ENCODE results near the gene PCGF1. TPM values are rescaled to one million over a fixed set of nuclear protein-coding genes. Genes with fewer than 3 reads are reported as not detected.
A peak's percentile ranks its signal among the peaks of the same experiment; 100 is the strongest.

The PCGF1 gene
- total and polyA plus RNA-seq, 4 donors = 10.0 to 21.5 (median 19.1) TPM

GRCh38 chr2:74538881-74539339, 31.4 kb upstream of the PCGF1 start:
- H3K4me1 ChIP-seq (ENCODE audit: control insufficient read depth, insufficient read depth, low read length) = no peaks in the 10 kb centered on the region
- H3K36me3 ChIP-seq (ENCODE audit: control insufficient read depth, insufficient read depth, low read length) = peaks cover 31% of the 10 kb centered on the region
- DNase-seq (ENCODE audit: low read depth in 4 of 6, low spot score in 6 of 6) = no peak
- no peaks in the 10 kb centered on the region for H3K27me3 ChIP-seq (ENCODE audit: control insufficient read depth, insufficient read depth, low read length)
- no peaks in the 10 kb centered on the region for H3K9me3 ChIP-seq (ENCODE audit: control insufficient read depth, insufficient read depth, low read length)
- 85% methylated on average over 6 of the region's 7 CpGs for WGBS (ENCODE audit: insufficient coverage)
- H3K27ac ChIP-seq (ENCODE audit: low read depth, low read length) = no peak overlapping the region
- no peak overlapping the region for H3K4me3 ChIP-seq (ENCODE audit: low read depth, low read length)

- WGBS (ENCODE audit: insufficient coverage) = 80% methylated on average over 4 of the region's 4 CpGs
- Histone ChIP-seq H3K27ac (ENCODE audit: low read depth, low read length) (no peak overlapping the region), H3K9me3 (ENCODE audit: control insufficient read depth, insufficient read depth, low read length) (no peaks in the 10 kb centered on the region), H3K4me3 (ENCODE audit: low read depth, low read length) (no peak overlapping the region), H3K27me3 (ENCODE audit: control insufficient read depth, insufficient read depth, low read length) (no peaks in the 10 kb centered on the region), H3K36me3 (ENCODE audit: control insufficient read depth, insufficient read depth, low read length) (peaks cover 47% of the 10 kb centered on the region), H3K4me1 (ENCODE audit: control insufficient read depth, insufficient read depth, low read length) (no peaks in the 10 kb centered on the region)
- no peak for DNase-seq (ENCODE audit: low read depth in 4 of 6, low spot score in 6 of 6)
Measured at GRCh38 chr2:74537140-74537539, 29.6 kb upstream of the PCGF1 start.

- Histone ChIP-seq H3K36me3 (ENCODE audit: control insufficient read depth, insufficient read depth, low read length) (peaks cover 51% of the 10 kb centered on the region), H3K4me3 (ENCODE audit: low read depth, low read length) (no peak overlapping the region)
- DNase-seq (ENCODE audit: low read depth in 4 of 6, low spot score in 6 of 6) = no peak
Measured at GRCh38 chr2:74536166-74536950, 28.9 kb upstream of the PCGF1 start.

GRCh38 chr2:74535440-74535965, 28.0 kb upstream of the PCGF1 start:
- 92% methylated on average over 10 of the region's 10 CpGs for WGBS (ENCODE audit: insufficient coverage)
- no peak for DNase-seq (ENCODE audit: low read depth in 4 of 6, low spot score in 6 of 6)

More at GRCh38 chr2:74536166-74536950, 28.9 kb upstream of the PCGF1 start:
- peaks cover 4% of the 10 kb centered on the region for H3K4me1 ChIP-seq (ENCODE audit: control insufficient read depth, insufficient read depth, low read length)
- H3K9me3 ChIP-seq (ENCODE audit: control insufficient read depth, insufficient read depth, low read length) = no peaks in the 10 kb centered on the region
- H3K27ac ChIP-seq (ENCODE audit: low read depth, low read length) = no peak overlapping the region
- WGBS (ENCODE audit: insufficient coverage) = 90% methylated on average over 21 of the region's 23 CpGs
- no peaks in the 10 kb centered on the region for H3K27me3 ChIP-seq (ENCODE audit: control insufficient read depth, insufficient read depth, low read length)

GRCh38 chr2:74534411-74534810, 26.9 kb upstream of the PCGF1 start:
- no peak overlapping the region for H3K4me3 ChIP-seq (ENCODE audit: low read depth, low read length)
- 89% methylated on average over 9 of the region's 12 CpGs for WGBS (ENCODE audit: insufficient coverage)
- peaks cover 49% of the 10 kb centered on the region for H3K36me3 ChIP-seq (ENCODE audit: control insufficient read depth, insufficient read depth, low read length)
- H3K27ac ChIP-seq (ENCODE audit: low read depth, low read length) = no peak overlapping the region
- peaks cover 14% of the 10 kb centered on the region for H3K4me1 ChIP-seq (ENCODE audit: control insufficient read depth, insufficient read depth, low read length)
- no peak for DNase-seq (ENCODE audit: low read depth in 4 of 6, low spot score in 6 of 6)
- H3K9me3 ChIP-seq (ENCODE audit: control insufficient read depth, insufficient read depth, low read length) = no peaks in the 10 kb centered on the region
- no peaks in the 10 kb centered on the region for H3K27me3 ChIP-seq (ENCODE audit: control insufficient read depth, insufficient read depth, low read length)

More at GRCh38 chr2:74535440-74535965, 28.0 kb upstream of the PCGF1 start:
- Histone ChIP-seq H3K9me3 (ENCODE audit: control insufficient read depth, insufficient read depth, low read length) (no peaks in the 10 kb centered on the region), H3K27me3 (ENCODE audit: control insufficient read depth, insufficient read depth, low read length) (no peaks in the 10 kb centered on the region), H3K4me3 (ENCODE audit: low read depth, low read length) (no peak overlapping the region), H3K27ac (ENCODE audit: low read depth, low read length) (no peak overlapping the region), H3K36me3 (ENCODE audit: control insufficient read depth, insufficient read depth, low read length) (peaks cover 52% of the 10 kb centered on the region), H3K4me1 (ENCODE audit: control insufficient read depth, insufficient read depth, low read length) (peaks cover 13% of the 10 kb centered on the region)

- peaks cover 22% of the 10 kb centered on the region for H3K4me1 ChIP-seq (ENCODE audit: control insufficient read depth, insufficient read depth, low read length)
- H3K27me3 ChIP-seq (ENCODE audit: control insufficient read depth, insufficient read depth, low read length) = no peaks in the 10 kb centered on the region
- no peak overlapping the region for H3K27ac ChIP-seq (ENCODE audit: low read depth, low read length)
- no peaks in the 10 kb centered on the region for H3K9me3 ChIP-seq (ENCODE audit: control insufficient read depth, insufficient read depth, low read length)
- H3K36me3 ChIP-seq (ENCODE audit: control insufficient read depth, insufficient read depth, low read length) = peaks cover 51% of the 10 kb centered on the region
- no peak for DNase-seq (ENCODE audit: low read depth in 4 of 6, low spot score in 6 of 6)
- no peak overlapping the region for H3K4me3 ChIP-seq (ENCODE audit: low read depth, low read length)
- WGBS (ENCODE audit: insufficient coverage) = 95% methylated on average over 2 of the region's 4 CpGs
Measured at GRCh38 chr2:74533464-74533863, 26.0 kb upstream of the PCGF1 start.

GRCh38 chr2:74532222-74532621, 24.7 kb upstream of the PCGF1 start:
- Histone ChIP-seq H3K27me3 (ENCODE audit: control insufficient read depth, insufficient read depth, low read length) (no peaks in the 10 kb centered on the region), H3K36me3 (ENCODE audit: control insufficient read depth, insufficient read depth, low read length) (peaks cover 63% of the 10 kb centered on the region), H3K9me3 (ENCODE audit: control insufficient read depth, insufficient read depth, low read length) (no peaks in the 10 kb centered on the region), H3K27ac (ENCODE audit: low read depth, low read length) (no peak overlapping the region), H3K4me1 (ENCODE audit: control insufficient read depth, insufficient read depth, low read length) (peaks cover 28% of the 10 kb centered on the region), H3K4me3 (ENCODE audit: low read depth, low read length) (no peak overlapping the region)
- peak in 1 of 6 donors; percentile 60 for DNase-seq (ENCODE audit: low read depth in 4 of 6, low spot score in 6 of 6)

- peaks cover 66% of the 10 kb centered on the region for H3K36me3 ChIP-seq (ENCODE audit: control insufficient read depth, insufficient read depth, low read length)
- WGBS (ENCODE audit: insufficient coverage) = 91% methylated on average over 7 of the region's 7 CpGs
- peak overlapping the region; percentile 91 for H3K4me3 ChIP-seq (ENCODE audit: low read depth, low read length)
- H3K9me3 ChIP-seq (ENCODE audit: control insufficient read depth, insufficient read depth, low read length) = no peaks in the 10 kb centered on the region
- no peak for DNase-seq (ENCODE audit: low read depth in 4 of 6, low spot score in 6 of 6)
- no peaks in the 10 kb centered on the region for H3K27me3 ChIP-seq (ENCODE audit: control insufficient read depth, insufficient read depth, low read length)
- H3K27ac ChIP-seq (ENCODE audit: low read depth, low read length) = no peak overlapping the region
- H3K4me1 ChIP-seq (ENCODE audit: control insufficient read depth, insufficient read depth, low read length) = peaks cover 28% of the 10 kb centered on the region
Measured at GRCh38 chr2:74531666-74532065, 24.2 kb upstream of the PCGF1 start.

GRCh38 chr2:74530239-74531187, 23.0 kb upstream of the PCGF1 start:
- H3K27me3 ChIP-seq (ENCODE audit: control insufficient read depth, insufficient read depth, low read length) = no peaks in the 10 kb centered on the region
- peaks cover 64% of the 10 kb centered on the region for H3K36me3 ChIP-seq (ENCODE audit: control insufficient read depth, insufficient read depth, low read length)
- peak in 2 of 6 donors; percentile 65 to 70 for DNase-seq (ENCODE audit: low read depth in 4 of 6, low spot score in 6 of 6)
- peak overlapping the region; percentile 76 for H3K27ac ChIP-seq (ENCODE audit: low read depth, low read length)
- H3K4me1 ChIP-seq (ENCODE audit: control insufficient read depth, insufficient read depth, low read length) = peaks cover 28% of the 10 kb centered on the region
- 0% methylated on average over 42 of the region's 54 CpGs for WGBS (ENCODE audit: insufficient coverage)
- peak overlapping the region; percentile 91 for H3K4me3 ChIP-seq (ENCODE audit: low read depth, low read length)
- no peaks in the 10 kb centered on the region for H3K9me3 ChIP-seq (ENCODE audit: control insufficient read depth, insufficient read depth, low read length)

Data from spinal cord (tissue), 10 donors.